K562 (cell line): ENCODE data around the gene NOP14. TPM values are rescaled to one million over a fixed set of nuclear protein-coding genes. Genes with fewer than 3 reads are reported as not detected.

Experiments used
- ARID1B ChIP-seq: fragments of 450-650 bp; IDR thresholded peaks from 2 replicates; pipeline ENCODE4 v1.6.1; 2016; ENCODE audit warnings: antibody characterized with exemption, mild to moderate bottlenecking, inconsistent platforms
- ILK ChIP-seq: fragments of 450-650 bp; IDR thresholded peaks from 2 replicates; pipeline ENCODE4 v1.6.1; 2016; ENCODE audit warnings: missing genetic modification characterization, low read depth, mild to moderate bottlenecking, missing compliant biosample characterization, moderate library complexity, borderline replicate concordance
- KAT8 ChIP-seq: fragments of 450-650 bp; IDR thresholded peaks from 2 replicates; pipeline ENCODE4 v1.6.1; 2016; ENCODE audit warnings: low read depth, mild to moderate bottlenecking
- NELFE ChIP-seq: IDR thresholded peaks from 2 replicates; pipeline ENCODE4 v1.6.1; 2011; ENCODE audit warnings: mild to moderate bottlenecking; ENCODE audit not compliant: insufficient read depth, insufficient read length
- NKRF ChIP-seq: fragments of 450-650 bp; IDR thresholded peaks from 2 replicates; pipeline ENCODE4 v1.6.1; 2016; ENCODE audit warnings: borderline replicate concordance
- OTX1 ChIP-seq: fragments of 450-650 bp; formaldehyde crosslinking; IDR thresholded peaks from 2 replicates; pipeline ENCODE4 v1.4.0; 2022; ENCODE audit warnings: mild to moderate bottlenecking
- PREB ChIP-seq: sonication (generic); formaldehyde crosslinking; IDR thresholded peaks from 2 replicates; pipeline ENCODE4 v1.8.1; 2023; ENCODE audit warnings: mild to moderate bottlenecking, missing genetic modification reagents
- RAD51 ChIP-seq: fragments of 450-650 bp; IDR thresholded peaks from 2 replicates; pipeline ENCODE4 v1.7.1; 2016; ENCODE audit warnings: low read depth, mild to moderate bottlenecking, borderline replicate concordance
- STAT6 ChIP-seq: sonication (generic); formaldehyde crosslinking; IDR thresholded peaks from 2 replicates; pipeline ENCODE4 v1.8.1; 2023; ENCODE audit warnings: mild to moderate bottlenecking, missing genetic modification reagents
- TEAD4 ChIP-seq, 2 experiments: sonication (generic) in 1 of 2; formaldehyde crosslinking in 1 of 2; IDR thresholded peaks; 2 replicates each; pipeline versions ENCODE4 v1.6.1 to v1.8.0; 2012 to 2022; ENCODE audit warnings: borderline replicate concordance in 1 of 2, inconsistent platforms in 1 of 2, low read length in 1 of 2, mild to moderate bottlenecking in 1 of 2, missing genetic modification reagents in 1 of 2
- ZNF263 ChIP-seq: sonication (generic); formaldehyde crosslinking; IDR thresholded peaks from 2 replicates; pipeline ENCODE4 v1.8.0; 2022; ENCODE audit warnings: mild to moderate bottlenecking, missing genetic modification reagents, borderline replicate concordance
- ZSCAN29 ChIP-seq: fragments of 450-650 bp; IDR thresholded peaks from 2 replicates; pipeline ENCODE4 v1.6.1; 2017
- polyA plus RNA-seq, 8 experiments: library from polyadenylated mRNA; depleted of rRNA in 4 of 8; stranded (reverse) in 5 of 8; unstranded in 3 of 8; fragments of >200 nt; fragmentation: Nextera tagmentation in 2 of 8; fragmentation: Illumina TruSeq in 1 of 8; extraction: Ambion mirVana in 2 of 8; extraction: Trizol in 1 of 8; gene quantifications; 2 replicates each; pipeline versions ENCODE4 v1.2.1 to v1.2.3, GENCODE V29; 2011 to 2014; ENCODE audit warnings: inconsistent platforms in 1 of 8, missing spikeins in 1 of 8
- total RNA-seq, 7 experiments: library from RNA; depleted of rRNA in 6 of 7; stranded (reverse); fragments of >200 nt in 6 of 7; fragmentation: Illumina TruSeq in 2 of 7; extraction: Trizol in 2 of 7; gene quantifications; 2 replicates each; pipeline versions ENCODE4 v1.2.1 to v1.2.3, GENCODE V29; 2011 to 2021; ENCODE audit warnings: low replicate concordance in 1 of 7
- TF ChIP-seq, protein P1 (sequence below): fragments of 450-650 bp; formaldehyde crosslinking; IDR thresholded peaks from 2 replicates; pipeline ENCODE4 v1.4.0; 2020; ENCODE audit warnings: mild to moderate bottlenecking, moderate library complexity
- TF ChIP-seq, protein P2 (sequence below): sonication (generic); formaldehyde crosslinking; IDR thresholded peaks from 2 replicates; pipeline ENCODE4 v1.8.1; 2023; ENCODE audit warnings: mild to moderate bottlenecking, missing genetic modification reagents, moderate library complexity

The NOP14 gene
- total and polyA plus RNA-seq, 9 of the 15 experiments (the other 6 are each of a cell fraction or from before 2014, with no cell fraction given), result 12.7 to 76.0 (median 50.9) TPM

DNA sequence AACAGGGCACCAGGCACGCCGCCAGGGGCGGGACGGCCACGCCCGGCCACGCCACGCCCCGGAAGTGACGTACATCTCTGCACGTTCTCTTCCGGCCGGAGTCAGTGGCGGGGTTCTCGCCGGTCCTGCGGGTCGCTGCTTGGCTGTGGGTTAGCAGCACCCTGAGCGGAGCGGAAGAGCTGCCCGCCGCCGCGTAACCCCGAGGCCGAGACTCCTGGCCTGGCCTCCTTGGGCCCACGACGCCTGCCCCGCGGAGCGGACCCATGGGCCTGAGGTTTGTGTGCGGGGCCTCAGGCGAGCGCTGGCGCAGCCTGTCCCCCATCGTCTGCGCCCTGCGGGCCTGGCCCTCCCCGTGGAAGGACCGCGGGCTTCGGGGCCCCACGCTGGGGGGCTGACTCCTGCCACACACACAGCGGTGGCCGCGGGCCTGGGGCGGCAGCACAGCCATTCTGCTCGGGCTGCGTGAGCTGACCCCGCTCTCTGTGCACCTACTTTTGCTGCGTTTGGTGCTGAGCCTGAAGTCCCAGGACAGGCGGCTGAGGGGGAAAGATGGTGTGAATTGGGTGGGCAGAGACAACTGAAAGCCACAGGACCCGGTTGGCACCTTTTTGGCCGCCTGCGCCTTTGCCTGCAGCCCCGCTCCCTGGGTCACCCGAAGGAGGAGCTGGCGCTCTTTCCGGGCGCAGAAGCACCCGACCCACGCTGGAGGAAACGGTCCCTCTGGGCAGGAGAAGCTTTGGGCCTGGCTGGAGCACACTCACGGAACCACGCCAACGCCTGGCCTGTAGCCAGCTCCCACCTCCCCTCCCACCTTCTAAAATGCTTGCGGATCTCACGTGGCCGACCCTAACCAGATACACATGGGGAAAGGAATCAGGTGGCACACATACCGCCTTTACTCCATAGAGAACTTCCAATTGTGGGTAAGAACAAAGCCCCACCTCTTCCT, 28.1 kb downstream of the NOP14 start (continued):
- no peak for TF ChIP-seq ILK (tag)
- no peak for TF ChIP-seq RAD51
- TF ChIP-seq KAT8, result no peak
- TF ChIP-seq ARID1B, result no peak
- no peak for TF ChIP-seq OTX1 (CRISPR knock-in tag)
- TF ChIP-seq NKRF, result peak; percentile 78; the same call in 1 of the 2 replicates
- TF ChIP-seq, protein P1, sequence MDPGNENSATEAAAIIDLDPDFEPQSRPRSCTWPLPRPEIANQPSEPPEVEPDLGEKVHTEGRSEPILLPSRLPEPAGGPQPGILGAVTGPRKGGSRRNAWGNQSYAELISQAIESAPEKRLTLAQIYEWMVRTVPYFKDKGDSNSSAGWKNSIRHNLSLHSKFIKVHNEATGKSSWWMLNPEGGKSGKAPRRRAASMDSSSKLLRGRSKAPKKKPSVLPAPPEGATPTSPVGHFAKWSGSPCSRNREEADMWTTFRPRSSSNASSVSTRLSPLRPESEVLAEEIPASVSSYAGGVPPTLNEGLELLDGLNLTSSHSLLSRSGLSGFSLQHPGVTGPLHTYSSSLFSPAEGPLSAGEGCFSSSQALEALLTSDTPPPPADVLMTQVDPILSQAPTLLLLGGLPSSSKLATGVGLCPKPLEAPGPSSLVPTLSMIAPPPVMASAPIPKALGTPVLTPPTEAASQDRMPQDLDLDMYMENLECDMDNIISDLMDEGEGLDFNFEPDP (CRISPR knock-in tag), result no peak
- no peak for TF ChIP-seq PREB (CRISPR knock-in tag)
- no peak; the same call in 1 of the 2 replicates for TF ChIP-seq ZNF263 (CRISPR knock-in tag)
- no peak for TF ChIP-seq TEAD4 (IDR thresholded peaks at IDR 0.05; ENCODE audit: low read length)
- no peak for TF ChIP-seq TEAD4 (CRISPR knock-in tag; IDR thresholded peaks at IDR 0.05; ENCODE audit: borderline replicate concordance)
- TF ChIP-seq STAT6 (CRISPR knock-in tag), result no peak
- TF ChIP-seq NELFE, result no peak
- TF ChIP-seq ZSCAN29, result no peak
- TF ChIP-seq, protein P2, sequence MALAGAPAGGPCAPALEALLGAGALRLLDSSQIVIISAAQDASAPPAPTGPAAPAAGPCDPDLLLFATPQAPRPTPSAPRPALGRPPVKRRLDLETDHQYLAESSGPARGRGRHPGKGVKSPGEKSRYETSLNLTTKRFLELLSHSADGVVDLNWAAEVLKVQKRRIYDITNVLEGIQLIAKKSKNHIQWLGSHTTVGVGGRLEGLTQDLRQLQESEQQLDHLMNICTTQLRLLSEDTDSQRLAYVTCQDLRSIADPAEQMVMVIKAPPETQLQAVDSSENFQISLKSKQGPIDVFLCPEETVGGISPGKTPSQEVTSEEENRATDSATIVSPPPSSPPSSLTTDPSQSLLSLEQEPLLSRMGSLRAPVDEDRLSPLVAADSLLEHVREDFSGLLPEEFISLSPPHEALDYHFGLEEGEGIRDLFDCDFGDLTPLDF (CRISPR knock-in tag), result no peak; the same call in 1 of the 2 replicates
